OCI-LY1 (cell line): ENCODE measurements around the gene IDNK.
A peak's percentile ranks its signal among the peaks of the same experiment; 100 is the strongest.

Experiments
- H2AFZ ChIP-seq: fragments of 200-600 bp; sonication (generic), shearing (Covaris generic); 2 replicates; pipeline ENCODE4 v1.6.0; 2014; ENCODE audit warnings: antibody characterized with exemption, mild to moderate bottlenecking, low read length
- H3F3A ChIP-seq: fragments of 200-600 bp; sonication (generic), shearing (Covaris generic); 2 replicates; pipeline ENCODE4 v1.6.0; 2014; ENCODE audit warnings: mild to moderate bottlenecking, antibody characterized with exemption, low read length, moderate library complexity; ENCODE audit not compliant: insufficient read depth
- H3K27ac ChIP-seq: fragments of 200-600 bp; sonication (generic); 2 replicates; pipeline ENCODE4 v1.5.1; 2014; ENCODE audit warnings: low read length, mixed run types, mild to moderate bottlenecking, low read depth; ENCODE audit not compliant: poor library complexity, severe bottlenecking
- H3K27me3 ChIP-seq: fragments of 200-600 bp; sonication (generic); 2 replicates; pipeline ENCODE4 v1.6.0; 2014; ENCODE audit warnings: antibody characterized with exemption, mild to moderate bottlenecking, low read length, moderate library complexity; ENCODE audit not compliant: insufficient read depth
- H3K36me3 ChIP-seq: fragments of 200-600 bp; sonication (generic); 2 replicates; pipeline ENCODE4 v1.6.1; 2014; ENCODE audit warnings: mild to moderate bottlenecking, antibody characterized with exemption, low read length, moderate library complexity, mixed read lengths; ENCODE audit not compliant: insufficient read depth
- H3K4me1 ChIP-seq: fragments of 200-600 bp; sonication (generic); 2 replicates; pipeline ENCODE4 v1.5.1; 2014; ENCODE audit warnings: mild to moderate bottlenecking, low read length, moderate library complexity; ENCODE audit not compliant: insufficient read depth, severe bottlenecking
- H3K4me2 ChIP-seq: fragments of 200-600 bp; sonication (generic), shearing (Covaris generic); 2 replicates; pipeline ENCODE4 v1.6.1; 2014; ENCODE audit warnings: low read length
- H3K4me3 ChIP-seq: fragments of 200-600 bp; sonication (generic); 2 replicates; pipeline ENCODE4 v1.5.1; 2014; ENCODE audit warnings: low read length, low read depth, mild to moderate bottlenecking, mixed read lengths; ENCODE audit not compliant: poor library complexity, severe bottlenecking
- H3K79me2 ChIP-seq: fragments of 200-600 bp; shearing (Covaris generic); 2 replicates; pipeline ENCODE4 v1.6.1; 2016; ENCODE audit warnings: mixed run types, low read length, mixed read lengths; ENCODE audit not compliant: insufficient read depth
- H3K9ac ChIP-seq: fragments of 200-600 bp; sonication (generic), shearing (Covaris generic); 2 replicates; pipeline ENCODE4 v1.6.1; 2014; ENCODE audit warnings: mild to moderate bottlenecking, low read length, mixed read lengths
- H3K9me2 ChIP-seq: fragments of 200-600 bp; sonication (generic), shearing (Covaris generic); 2 replicates; pipeline ENCODE4 v1.6.1; 2014; ENCODE audit warnings: low read depth, mild to moderate bottlenecking, low read length, mixed read lengths
- H3K9me3 ChIP-seq: fragments of 200-600 bp; shearing (Covaris generic); 2 replicates; pipeline ENCODE4 v1.6.1; 2014; ENCODE audit warnings: low read length, mixed read lengths
- H4K20me1 ChIP-seq: fragments of 200-600 bp; sonication (generic), shearing (Covaris generic); 2 replicates; pipeline ENCODE4 v1.6.0; 2016; ENCODE audit warnings: mild to moderate bottlenecking, low read length; ENCODE audit not compliant: insufficient read depth
- CTCF ChIP-seq: fragments of 200-600 bp; sonication (generic), shearing (Covaris generic); IDR thresholded peaks from 2 replicates; pipeline ENCODE4 v1.5.1; 2017; ENCODE audit warnings: mild to moderate bottlenecking, antibody characterized with exemption, low read length, moderate library complexity, mixed read lengths
- EZH2 ChIP-seq: fragments of 200-600 bp; sonication (generic), shearing (Covaris generic); IDR thresholded peaks from 2 replicates; pipeline ENCODE4 v1.8.0; 2017; ENCODE audit warnings: borderline replicate concordance, mixed run types, mild to moderate bottlenecking, antibody characterized with exemption, low read length, moderate library complexity, mixed read lengths

Gene IDNK

GRCh38 chr9:83596899-83597504, 25.9 kb upstream of the IDNK start:
- Histone ChIP-seq H3K79me2 (no peaks in the 10 kb centered on the region), H3K4me3 (no peak overlapping the region), H3F3A (no peaks in the 10 kb centered on the region), H3K27me3 (no peaks in the 10 kb centered on the region), H3K27ac (no peak overlapping the region), H3K4me1 (no peaks in the 10 kb centered on the region), H4K20me1 (no peaks in the 10 kb centered on the region), H3K4me2 (no peak overlapping the region), H3K36me3 (no peaks in the 10 kb centered on the region), H2AFZ (no peak overlapping the region), H3K9ac (no peak overlapping the region), H3K9me3 (no peaks in the 10 kb centered on the region), H3K9me2 (no peaks in the 10 kb centered on the region)
- TF ChIP-seq EZH2, result no peak
- peak; percentile 80 for TF ChIP-seq CTCF

- Histone ChIP-seq H4K20me1 (no peaks in the 10 kb centered on the region), H3K27me3 (no peaks in the 10 kb centered on the region), H3K4me1 (no peaks in the 10 kb centered on the region), H3K79me2 (no peaks in the 10 kb centered on the region), H3F3A (no peaks in the 10 kb centered on the region), H3K9ac (no peak overlapping the region), H3K9me2 (no peaks in the 10 kb centered on the region), H3K36me3 (no peaks in the 10 kb centered on the region), H3K9me3 (no peaks in the 10 kb centered on the region), H3K27ac (no peak overlapping the region), H3K4me3 (no peak overlapping the region), H2AFZ (no peak overlapping the region), H3K4me2 (no peak overlapping the region)
- no peak for TF ChIP-seq EZH2
- TF ChIP-seq CTCF, result no peak
Observed at GRCh38 chr9:83598487-83598886, 24.5 kb upstream of the IDNK start.

- no peak overlapping the region for H3K4me3 ChIP-seq
- no peak overlapping the region for H2AFZ ChIP-seq
- H4K20me1 ChIP-seq, result no peaks in the 10 kb centered on the region
- H3K4me2 ChIP-seq, result no peak overlapping the region
- H3K9me3 ChIP-seq, result no peaks in the 10 kb centered on the region
- no peaks in the 10 kb centered on the region for H3K4me1 ChIP-seq
- no peak overlapping the region for H3K27ac ChIP-seq
- H3K27me3 ChIP-seq, result no peaks in the 10 kb centered on the region
- no peak for TF ChIP-seq CTCF
- no peak for TF ChIP-seq EZH2
- no peak overlapping the region for H3K9ac ChIP-seq
- H3K9me2 ChIP-seq, result no peaks in the 10 kb centered on the region
- H3F3A ChIP-seq, result no peaks in the 10 kb centered on the region
- H3K79me2 ChIP-seq, result no peaks in the 10 kb centered on the region
- H3K36me3 ChIP-seq, result no peaks in the 10 kb centered on the region
Observed at GRCh38 chr9:83599071-83599470, 23.9 kb upstream of the IDNK start.
